ENCODE measurements around the gene CHL1. TPM values are rescaled to one million over a fixed set of nuclear protein-coding genes. Genes with fewer than 3 reads are reported as not detected.

Gene CHL1
- total RNA-seq, 1 donor from 2014 or later = 0.44 TPM

DNA sequence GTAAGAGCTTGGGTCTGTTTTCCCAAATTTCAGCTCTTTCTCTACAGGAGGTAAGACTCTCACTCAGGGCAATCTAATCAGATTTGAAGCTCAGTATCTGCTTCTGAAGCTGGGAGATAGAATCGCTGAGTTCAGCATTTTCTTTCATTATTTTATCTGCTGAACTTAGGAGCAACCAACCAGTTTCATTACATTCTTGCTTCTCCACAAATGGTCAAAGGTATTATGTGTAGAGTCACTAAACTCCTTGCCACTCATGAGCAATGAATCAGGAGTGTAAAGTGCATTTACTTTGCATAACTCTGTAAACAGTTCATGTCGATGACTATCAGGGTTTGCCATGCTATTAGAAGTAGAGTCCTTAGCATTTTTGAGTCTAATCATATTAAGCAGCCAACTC, 249.4 kb downstream of the CHL1 start:
- Mint-ChIP-seq H3K27ac (ENCODE audit: unreplicated experiment) (no peak overlapping the region), H3K36me3 (ENCODE audit: low read depth) (peaks cover 6% of the 10 kb centered on the region), H3K4me1 (no peaks in the 10 kb centered on the region), H3K9me3 (peaks cover 11% of the 10 kb centered on the region), H3K27me3 (ENCODE audit: low read depth) (no peaks in the 10 kb centered on the region), H3K4me3 (no peak overlapping the region)
- DNase-seq (ENCODE audit: low read depth, low spot score) = no peak
- TF ChIP-seq, protein P1, sequence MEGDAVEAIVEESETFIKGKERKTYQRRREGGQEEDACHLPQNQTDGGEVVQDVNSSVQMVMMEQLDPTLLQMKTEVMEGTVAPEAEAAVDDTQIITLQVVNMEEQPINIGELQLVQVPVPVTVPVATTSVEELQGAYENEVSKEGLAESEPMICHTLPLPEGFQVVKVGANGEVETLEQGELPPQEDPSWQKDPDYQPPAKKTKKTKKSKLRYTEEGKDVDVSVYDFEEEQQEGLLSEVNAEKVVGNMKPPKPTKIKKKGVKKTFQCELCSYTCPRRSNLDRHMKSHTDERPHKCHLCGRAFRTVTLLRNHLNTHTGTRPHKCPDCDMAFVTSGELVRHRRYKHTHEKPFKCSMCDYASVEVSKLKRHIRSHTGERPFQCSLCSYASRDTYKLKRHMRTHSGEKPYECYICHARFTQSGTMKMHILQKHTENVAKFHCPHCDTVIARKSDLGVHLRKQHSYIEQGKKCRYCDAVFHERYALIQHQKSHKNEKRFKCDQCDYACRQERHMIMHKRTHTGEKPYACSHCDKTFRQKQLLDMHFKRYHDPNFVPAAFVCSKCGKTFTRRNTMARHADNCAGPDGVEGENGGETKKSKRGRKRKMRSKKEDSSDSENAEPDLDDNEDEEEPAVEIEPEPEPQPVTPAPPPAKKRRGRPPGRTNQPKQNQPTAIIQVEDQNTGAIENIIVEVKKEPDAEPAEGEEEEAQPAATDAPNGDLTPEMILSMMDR (conservative IDR thresholded peaks at IDR 0.05) = no peak

DNA sequence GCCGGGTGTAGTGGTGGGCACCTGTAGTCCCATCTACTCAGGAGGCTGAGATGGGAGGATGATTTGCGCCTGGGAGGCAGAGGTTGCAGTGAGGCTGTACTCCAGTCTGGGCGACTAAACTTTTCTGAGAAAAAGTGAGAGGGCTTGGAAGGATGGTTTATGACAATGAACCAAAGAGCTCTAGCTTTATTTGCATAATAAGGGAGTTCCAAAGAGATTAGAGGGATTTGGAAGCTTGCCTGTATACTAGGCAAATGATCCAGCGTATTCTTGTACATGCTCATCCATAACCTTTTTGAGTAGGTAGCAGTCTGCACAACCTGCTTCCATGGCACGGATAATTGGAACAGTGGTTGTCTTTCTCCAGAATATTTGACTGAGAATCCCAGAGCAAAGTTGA, 251.1 kb downstream of the CHL1 start:
- H3K27ac Mint-ChIP-seq (ENCODE audit: unreplicated experiment) = no peak overlapping the region
- peaks cover 6% of the 10 kb centered on the region for H3K36me3 Mint-ChIP-seq (ENCODE audit: low read depth)
- H3K9me3 Mint-ChIP-seq = peaks cover 6% of the 10 kb centered on the region
- no peak overlapping the region for H3K4me3 Mint-ChIP-seq
- no peaks in the 10 kb centered on the region for H3K4me1 Mint-ChIP-seq
- H3K27me3 Mint-ChIP-seq (ENCODE audit: low read depth) = no peaks in the 10 kb centered on the region
- TF ChIP-seq, protein P1 (conservative IDR thresholded peaks at IDR 0.05) = no peak
- DNase-seq (ENCODE audit: low read depth, low spot score) = no peak

DNA sequence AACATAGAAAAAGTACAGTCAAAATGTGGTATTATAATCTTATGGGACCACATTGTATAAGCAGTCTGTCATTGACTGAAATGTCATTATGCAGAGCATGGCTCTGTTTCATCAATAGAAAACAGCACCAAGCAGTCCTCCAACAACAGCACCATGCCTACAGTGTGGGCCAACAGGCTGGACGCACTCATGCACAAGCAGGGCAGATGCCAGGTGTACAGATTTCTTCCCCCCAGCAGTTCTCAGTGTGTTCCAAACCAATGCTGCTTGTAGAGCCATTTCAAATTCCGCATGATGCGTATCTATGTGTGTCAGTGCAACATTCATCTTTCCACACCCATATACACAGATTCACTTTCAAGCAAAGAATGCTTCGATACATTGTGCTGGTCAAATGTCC, 253.1 kb downstream of the CHL1 start:
- no peak for DNase-seq (ENCODE audit: low read depth, low spot score)
- H3K4me3 Mint-ChIP-seq = no peak overlapping the region
- H3K27me3 Mint-ChIP-seq (ENCODE audit: low read depth) = no peaks in the 10 kb centered on the region
- no peaks in the 10 kb centered on the region for H3K4me1 Mint-ChIP-seq
- no peak overlapping the region for H3K27ac Mint-ChIP-seq (ENCODE audit: unreplicated experiment)
- H3K36me3 Mint-ChIP-seq (ENCODE audit: low read depth) = peaks cover 5% of the 10 kb centered on the region
- TF ChIP-seq, protein P1 (conservative IDR thresholded peaks at IDR 0.05) = no peak
- H3K9me3 Mint-ChIP-seq = peaks cover 4% of the 10 kb centered on the region

DNA sequence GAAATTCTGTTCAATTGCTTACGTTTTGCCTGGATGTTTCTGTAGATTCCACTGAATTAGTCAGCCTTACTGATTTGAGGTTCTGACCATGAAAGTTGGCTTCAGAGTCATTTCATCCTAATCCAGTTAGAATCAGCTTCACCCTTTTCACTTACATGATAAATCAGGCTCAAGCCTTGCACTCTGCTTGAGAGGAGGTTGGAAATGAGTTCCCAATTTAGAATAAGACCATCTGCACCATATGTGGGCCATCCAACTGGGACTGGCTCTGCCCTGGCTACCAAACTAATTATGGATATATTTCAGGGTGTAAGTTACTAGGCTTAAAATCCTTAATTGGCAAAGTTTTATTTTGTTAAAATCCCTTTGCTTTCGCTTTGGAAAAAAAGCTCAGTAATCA, 255.7 kb downstream of the CHL1 start:
- H3K4me1 Mint-ChIP-seq = no peaks in the 10 kb centered on the region
- no peak overlapping the region for H3K27ac Mint-ChIP-seq (ENCODE audit: unreplicated experiment)
- DNase-seq (ENCODE audit: low read depth, low spot score) = no peak
- H3K36me3 Mint-ChIP-seq (ENCODE audit: low read depth) = no peaks in the 10 kb centered on the region
- H3K27me3 Mint-ChIP-seq (ENCODE audit: low read depth) = no peaks in the 10 kb centered on the region
- H3K4me3 Mint-ChIP-seq = no peak overlapping the region
- TF ChIP-seq, protein P1 (conservative IDR thresholded peaks at IDR 0.05) = no peak
- no peaks in the 10 kb centered on the region for H3K9me3 Mint-ChIP-seq

DNA sequence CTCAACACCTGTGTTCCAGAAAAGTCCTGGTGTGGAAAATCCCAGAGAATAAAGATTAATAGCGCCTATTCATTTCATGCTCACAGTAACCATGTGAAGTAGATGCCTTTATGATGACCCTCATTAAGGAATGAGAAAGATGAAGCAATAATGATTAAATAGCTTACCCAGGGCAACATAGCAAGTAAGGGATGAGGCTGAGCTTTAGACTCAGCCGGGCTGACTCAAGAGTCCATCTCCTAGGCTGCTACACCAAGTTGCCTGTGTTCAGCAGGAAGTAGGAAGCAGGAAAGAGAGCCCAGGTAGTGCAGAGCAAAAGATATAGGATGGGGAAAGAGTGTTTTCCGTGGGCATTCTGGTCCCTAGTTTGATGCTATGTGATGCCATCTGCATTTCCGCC, 256.5 kb downstream of the CHL1 start:
- H3K4me3 Mint-ChIP-seq = no peak overlapping the region
- no peaks in the 10 kb centered on the region for H3K36me3 Mint-ChIP-seq (ENCODE audit: low read depth)
- DNase-seq (ENCODE audit: low read depth, low spot score) = no peak
- no peaks in the 10 kb centered on the region for H3K27me3 Mint-ChIP-seq (ENCODE audit: low read depth)
- no peak overlapping the region for H3K27ac Mint-ChIP-seq (ENCODE audit: unreplicated experiment)
- no peaks in the 10 kb centered on the region for H3K9me3 Mint-ChIP-seq
- TF ChIP-seq, protein P1 (conservative IDR thresholded peaks at IDR 0.05) = no peak
- no peaks in the 10 kb centered on the region for H3K4me1 Mint-ChIP-seq

DNA sequence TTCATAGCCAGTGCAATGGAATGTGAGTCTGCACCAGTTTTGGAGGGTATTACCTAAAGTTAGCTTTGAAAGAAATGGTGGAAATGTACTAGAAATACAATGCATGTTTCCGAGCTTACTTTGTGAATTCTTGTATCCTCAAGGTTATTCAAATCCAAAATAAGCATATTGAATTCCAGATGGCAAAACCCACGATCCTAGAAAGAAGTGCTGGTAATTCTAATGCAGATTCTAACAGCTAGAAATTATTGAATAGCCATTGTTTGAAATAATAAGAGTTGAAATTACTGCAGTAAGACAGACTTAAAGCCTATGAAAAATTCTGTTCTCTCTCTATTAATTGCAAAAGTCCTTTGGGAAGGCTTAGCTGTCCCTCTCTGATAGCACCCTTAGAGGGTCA, 258.4 kb downstream of the CHL1 start:
- Mint-ChIP-seq H3K4me3 (no peak overlapping the region), H3K27ac (ENCODE audit: unreplicated experiment) (no peak overlapping the region), H3K36me3 (ENCODE audit: low read depth) (no peaks in the 10 kb centered on the region), H3K4me1 (peaks cover 14% of the 10 kb centered on the region), H3K27me3 (ENCODE audit: low read depth) (no peaks in the 10 kb centered on the region), H3K9me3 (no peaks in the 10 kb centered on the region)
- DNase-seq (ENCODE audit: low read depth, low spot score) = no peak
- TF ChIP-seq, protein P1 (conservative IDR thresholded peaks at IDR 0.05) = no peak

All from neural crest cell (in vitro differentiated cells).